ENCODE results near the gene NKIRAS2. TPM values are rescaled to one million over a fixed set of nuclear protein-coding genes. Genes with fewer than 3 reads are reported as not detected.
"Not testable (repeated sequence)": the region's sequence is repeated elsewhere in the genome, so short reads cannot be mapped to it uniquely, and the experiment has no call there.

NKIRAS2 gene
- total RNA-seq, 8 experiments from 2014 or later: 32.3 to 65.8 (median 51.8) TPM

GRCh38 chr17:42002175-42002791, 17.6 kb upstream of the NKIRAS2 start:
- ATAC-seq (replicated peaks in 6 of 8): no peak
- Histone ChIP-seq H3K4me1 (replicated peaks in 1 of 2) (no peaks in the 10 kb centered on the region), H3K27ac (no peak overlapping the region), H3K4me3 (no peak overlapping the region)
- in situ Hi-C loops (cut with MboI; ENCODE audit: low pct_unique_long_range_greater_than_20kb in 2 of 9, low sequenced_read_pairs in 9 of 9, unreplicated experiment in 9 of 9): no loop called here
- WGBS, 10 experiments: 74 to 100% (median 93%) methylated on average over 1 to 7 of the region's 7 CpGs; no CpG with 5 or more reads in 1 of the 10 experiments

- H3K27ac ChIP-seq: no peak overlapping the region
- 13 to 100% (median 74%) methylated on average over 1 to 3 of the region's 3 CpGs; no CpG with 5 or more reads in 2 of the 10 experiments for WGBS, 10 experiments
- ATAC-seq (replicated peaks in 6 of 8): peak in 4 of 8 experiments; percentile 32 to 92 (median 72)
- H3K4me1 ChIP-seq (replicated peaks in 1 of 2): no peaks in the 10 kb centered on the region
- in situ Hi-C loops (cut with MboI; ENCODE audit: low pct_unique_long_range_greater_than_20kb in 2 of 9, low sequenced_read_pairs in 9 of 9, unreplicated experiment in 9 of 9): no loop called here
- no peak overlapping the region for H3K4me3 ChIP-seq
Measured at GRCh38 chr17:42002792-42003301, 17.0 kb upstream of the NKIRAS2 start.

DNA sequence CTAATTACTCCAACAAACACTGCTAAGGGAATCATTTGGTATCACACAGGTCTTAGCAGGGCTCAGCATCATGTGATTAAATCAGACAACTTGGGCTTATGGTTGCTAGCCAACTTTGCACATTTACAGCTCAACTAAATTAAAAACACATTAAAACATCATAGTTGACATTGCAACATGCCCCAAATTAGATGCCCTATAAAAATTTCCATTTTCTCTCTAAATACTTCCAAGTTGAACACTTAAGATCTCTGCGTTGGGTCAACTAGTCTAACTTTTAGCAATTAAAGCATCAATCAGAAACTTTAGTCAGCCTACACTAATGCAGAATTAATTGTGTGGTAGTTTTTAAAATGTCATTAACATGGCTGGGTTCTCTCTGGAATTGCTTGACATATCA, 14.7 kb upstream of the NKIRAS2 start:
- in situ Hi-C loops (cut with MboI; ENCODE audit: low pct_unique_long_range_greater_than_20kb in 2 of 9, low sequenced_read_pairs in 9 of 9, unreplicated experiment in 9 of 9): no loop called here
- 0 to 100% (median 71%) methylated on average over 1 of the region's 1 CpG; no CpG with 5 or more reads in 2 of the 10 experiments for WGBS, 10 experiments
- ATAC-seq (replicated peaks in 6 of 8): no peak
- Histone ChIP-seq H3K4me1 (replicated peaks in 1 of 2) (no peaks in the 10 kb centered on the region), H3K27ac (no peak overlapping the region), H3K4me3 (no peak overlapping the region)

- Histone ChIP-seq H3K27ac (no peak overlapping the region), H3K4me1 (replicated peaks in 1 of 2) (no peaks in the 10 kb centered on the region), H3K4me3 (no peak overlapping the region)
- 80 to 100% (median 92%) methylated on average over 1 to 4 of the region's 4 CpGs; no CpG with 5 or more reads in 1 of the 10 experiments for WGBS, 10 experiments
- peak in 2 of 8 experiments; percentile 14 to 34 for ATAC-seq (replicated peaks in 6 of 8)
- in situ Hi-C loops (cut with MboI; ENCODE audit: low pct_unique_long_range_greater_than_20kb in 2 of 9, low sequenced_read_pairs in 9 of 9, unreplicated experiment in 9 of 9): no loop called here
Measured at GRCh38 chr17:42009170-42009569, 10.7 kb upstream of the NKIRAS2 start.

DNA sequence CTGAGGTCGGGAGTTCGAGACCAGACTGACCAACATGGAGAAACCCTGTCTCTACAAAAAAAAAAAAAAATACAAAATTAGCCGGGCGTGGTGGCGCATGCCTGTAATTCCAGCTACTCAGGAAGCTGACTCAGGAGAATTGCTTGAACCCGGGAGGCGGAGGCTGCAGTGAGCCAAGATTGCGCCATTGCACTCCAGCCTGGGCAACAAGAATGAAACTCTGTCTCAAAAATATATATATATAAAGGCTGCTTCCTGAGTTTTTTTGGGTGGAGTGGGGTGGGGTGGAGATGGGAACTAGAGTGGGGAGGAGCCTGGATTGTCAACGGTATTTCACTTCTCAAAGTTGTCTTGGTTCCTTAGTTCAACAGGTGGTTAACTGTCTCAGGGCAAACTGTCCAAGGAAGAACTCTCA, 9.6 kb upstream of the NKIRAS2 start:
- ATAC-seq (replicated peaks in 6 of 8): peak in 2 of 8 experiments; percentile 83 to 89
- in situ Hi-C loops (cut with MboI; ENCODE audit: low pct_unique_long_range_greater_than_20kb in 2 of 9, low sequenced_read_pairs in 9 of 9, unreplicated experiment in 9 of 9); H3K27ac ChIP-seq; H3K4me3 ChIP-seq; H3K4me1 ChIP-seq (replicated peaks in 1 of 2): not testable (repeated sequence)
- WGBS, 10 experiments: 11 to 100% (median 93%) methylated on average over 2 to 8 of the region's 9 CpGs; no CpG with 5 or more reads in 3 of the 10 experiments

DNA sequence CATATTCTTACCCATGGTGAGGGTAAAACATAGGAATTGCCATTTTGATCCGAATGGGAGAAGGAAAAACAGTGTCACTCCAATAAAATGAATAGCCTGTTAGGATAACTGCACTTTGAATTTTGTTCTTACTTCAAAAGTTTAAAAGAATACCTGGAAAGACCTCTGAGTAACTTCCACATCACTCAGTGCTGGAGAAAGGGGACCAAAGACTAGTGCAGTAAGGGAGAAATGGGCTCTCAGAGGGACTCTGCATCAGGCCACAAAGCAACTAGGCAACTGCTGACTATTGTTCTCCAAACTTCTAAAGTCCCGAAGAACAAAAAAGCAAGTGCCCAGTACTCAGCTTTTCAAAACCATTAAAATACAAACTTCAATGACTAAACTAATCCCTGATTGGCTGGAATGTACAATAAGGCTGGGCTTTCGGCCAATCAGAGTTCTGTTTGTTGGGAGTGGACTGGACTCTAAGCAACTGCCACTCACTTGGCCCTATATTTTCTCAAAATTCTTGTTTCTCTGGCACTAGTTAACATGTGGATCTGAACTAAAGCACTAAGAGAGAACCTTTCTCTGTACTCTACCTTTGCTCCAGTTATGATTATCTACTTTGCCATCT, 8.9 kb upstream of the NKIRAS2 start:
- H3K4me1 ChIP-seq (replicated peaks in 1 of 2): peaks cover 0 to 7% of the 10 kb centered on the region in 2 donors
- 60 to 100% (median 80%) methylated on average over 1 to 3 of the region's 3 CpGs; no CpG with 5 or more reads in 1 of the 10 experiments for WGBS, 10 experiments
- no peak overlapping the region for H3K4me3 ChIP-seq
- peak in 2 of 8 experiments; percentile 13 to 35 for ATAC-seq (replicated peaks in 6 of 8)
- H3K27ac ChIP-seq: no peak overlapping the region
- in situ Hi-C loops (cut with MboI; ENCODE audit: low pct_unique_long_range_greater_than_20kb in 2 of 9, low sequenced_read_pairs in 9 of 9, unreplicated experiment in 9 of 9): no loop called here

- 60 to 80% methylated on average over 1 to 2 of the region's 4 CpGs; no CpG with 5 or more reads in 8 of the 10 experiments for WGBS, 10 experiments
- H3K27ac ChIP-seq, H3K4me3 ChIP-seq: not testable (repeated sequence)
Measured at GRCh38 chr17:42012363-42012762, 7.5 kb upstream of the NKIRAS2 start.

GRCh38 chr17:42013740-42014139, 6.2 kb upstream of the NKIRAS2 start:
- in situ Hi-C loops (cut with MboI; ENCODE audit: low pct_unique_long_range_greater_than_20kb in 2 of 9, low sequenced_read_pairs in 9 of 9, unreplicated experiment in 9 of 9); H3K27ac ChIP-seq; ATAC-seq (replicated peaks in 6 of 8); H3K4me3 ChIP-seq: not testable (repeated sequence)
- WGBS, 10 experiments: 88 to 100% (median 96%) methylated on average over 1 to 11 of the region's 12 CpGs; no CpG with 5 or more reads in 1 of the 10 experiments
- peaks cover 0 to 14% of the 10 kb centered on the region in 2 donors for H3K4me1 ChIP-seq (replicated peaks in 1 of 2)

More at GRCh38 chr17:42012363-42012762, 7.5 kb upstream of the NKIRAS2 start:
- ATAC-seq (replicated peaks in 6 of 8); H3K4me1 ChIP-seq (replicated peaks in 1 of 2); in situ Hi-C loops (cut with MboI; ENCODE audit: low pct_unique_long_range_greater_than_20kb in 2 of 9, low sequenced_read_pairs in 9 of 9, unreplicated experiment in 9 of 9): not testable (repeated sequence)

GRCh38 chr17:42016411-42016831, 3.5 kb upstream of the NKIRAS2 start:
- H3K4me1 ChIP-seq (replicated peaks in 1 of 2): peaks cover 8 to 20% of the 10 kb centered on the region in 2 donors
- 0 to 25% (median 8%) methylated on average over 2 to 7 of the region's 12 CpGs; no CpG with 5 or more reads in 2 of the 10 experiments for WGBS, 10 experiments
- no peak for ATAC-seq (replicated peaks in 6 of 8)
- in situ Hi-C loops (cut with MboI; ENCODE audit: low pct_unique_long_range_greater_than_20kb in 2 of 9, low sequenced_read_pairs in 9 of 9, unreplicated experiment in 9 of 9): no loop called here
- peak overlapping the region; percentile 62 to 91 (median 66) for H3K4me3 ChIP-seq
- H3K27ac ChIP-seq: peak overlapping the region; percentile 97 to 99

DNA sequence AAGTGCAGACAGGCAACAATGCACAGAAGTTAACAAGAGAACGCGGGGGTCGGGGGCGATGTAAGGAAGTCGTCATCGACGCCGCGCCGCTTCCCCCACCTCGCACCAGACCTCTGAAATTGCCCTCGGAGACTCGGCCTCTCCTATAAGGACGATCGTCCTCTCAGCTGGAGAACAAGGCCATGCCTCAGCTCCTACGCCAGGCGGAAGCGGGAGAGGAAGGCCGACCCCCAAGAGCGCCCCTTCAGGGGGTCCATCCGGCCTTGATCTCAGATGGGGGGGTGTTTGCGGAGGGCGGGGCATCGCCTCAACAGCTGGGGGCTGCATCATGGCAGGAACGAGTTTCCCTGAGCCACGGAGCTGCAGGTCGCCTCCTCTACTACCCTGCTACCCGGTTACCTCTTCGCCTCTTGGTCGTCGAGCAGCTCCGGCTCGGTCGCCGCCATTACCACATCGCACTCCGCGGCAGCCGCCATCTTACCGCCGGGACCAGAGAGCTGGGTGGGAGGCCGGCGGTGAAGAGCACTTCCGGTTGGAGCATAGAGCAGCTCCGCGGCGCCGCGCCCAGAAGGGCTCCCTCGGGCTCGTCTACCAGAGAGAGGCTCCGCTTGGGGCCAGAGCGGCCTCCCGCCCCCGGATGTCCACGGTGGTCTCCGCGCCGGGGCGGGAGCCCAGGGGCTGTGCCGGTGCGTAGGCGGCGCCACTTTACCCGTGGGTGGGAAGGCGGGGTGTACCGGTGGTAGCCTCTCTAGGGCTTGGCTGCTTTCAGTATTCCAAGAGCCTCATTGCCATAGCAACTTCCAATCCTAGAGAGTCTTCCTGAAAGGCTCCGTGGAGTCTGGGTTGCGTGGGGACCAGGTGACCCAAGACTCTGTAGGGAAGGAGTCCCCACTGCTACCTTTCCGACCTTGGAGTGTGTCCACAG, 2.7 kb upstream of the NKIRAS2 start, which contains the start of gene DNAJC7:
Gene DNAJC7, minus strand, starts transcription at position 499 of the 925 bp plus-strand sequence. Its CDS starts 23 bp downstream, at position 476.
- Histone ChIP-seq H3K4me1 (replicated peaks in 1 of 2) (peaks cover 8 to 20% of the 10 kb centered on the region in 2 donors), H3K4me3 (peak within 1 kb of the TSS; percentile 62 to 91 (median 66)), H3K27ac (peak within 1 kb of the TSS; percentile 97 to 99)
- WGBS, 10 experiments: 0 to 6% (median 0%) methylated on average over 1 to 25 of the region's 70 CpGs; no CpG with 5 or more reads in 2 of the 10 experiments
- in situ Hi-C loops (cut with MboI; ENCODE audit: low pct_unique_long_range_greater_than_20kb in 2 of 9, low sequenced_read_pairs in 9 of 9, unreplicated experiment in 9 of 9): no loop called here
- ATAC-seq (replicated peaks in 6 of 8): peak; percentile 83 to 90 (median 88)

DNA sequence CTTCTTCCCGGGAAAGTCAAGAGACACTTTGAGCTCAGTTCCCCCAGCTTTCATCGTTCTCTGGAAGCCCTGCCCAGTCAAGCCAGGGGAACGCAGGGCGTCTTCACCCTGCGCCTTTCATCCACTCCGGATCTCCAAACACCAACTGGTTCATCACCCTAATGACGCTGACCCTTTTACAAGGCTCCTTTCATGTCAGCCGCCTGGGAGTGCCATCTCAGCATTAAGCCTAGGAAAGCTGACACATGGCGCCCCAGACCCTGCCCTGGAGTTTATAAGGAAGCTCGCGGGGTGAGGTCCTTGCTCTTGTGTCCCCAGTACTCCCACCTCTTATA, 2.1 kb upstream of the NKIRAS2 start:
- no peak for ATAC-seq (replicated peaks in 6 of 8)
- Histone ChIP-seq H3K4me1 (replicated peaks in 1 of 2) (peaks cover 8 to 20% of the 10 kb centered on the region in 2 donors), H3K4me3 (peak overlapping the region; percentile 62 to 91 (median 66)), H3K27ac (peak overlapping the region; percentile 97 to 99)
- WGBS, 10 experiments: 0 to 37% (median 10%) methylated on average over 1 to 5 of the region's 11 CpGs; no CpG with 5 or more reads in 2 of the 10 experiments
- in situ Hi-C loops (cut with MboI; ENCODE audit: low pct_unique_long_range_greater_than_20kb in 2 of 9, low sequenced_read_pairs in 9 of 9, unreplicated experiment in 9 of 9): no loop called here

- WGBS, 10 experiments: 19 to 50% (median 40%) methylated on average over 1 to 3 of the region's 3 CpGs; no CpG with 5 or more reads in 6 of the 10 experiments
Measured at GRCh38 chr17:42018339-42018738, 1.6 kb upstream of the NKIRAS2 start.

More at GRCh38 chr17:42018339-42018738, 1.6 kb upstream of the NKIRAS2 start:
- Histone ChIP-seq H3K4me3 (peak overlapping the region; percentile 62 to 91 (median 66)), H3K4me1 (replicated peaks in 1 of 2) (peaks cover 8 to 23% of the 10 kb centered on the region in 2 donors), H3K27ac (peak overlapping the region; percentile 97 to 99)
- in situ Hi-C loops (cut with MboI; ENCODE audit: low pct_unique_long_range_greater_than_20kb in 2 of 9, low sequenced_read_pairs in 9 of 9, unreplicated experiment in 9 of 9): no loop called here
- no peak for ATAC-seq (replicated peaks in 6 of 8)
